Panc1 (cell line): ENCODE results near the gene CFHR3.
"Not testable (repeated sequence)": the region's sequence is repeated elsewhere in the genome, so short reads cannot be mapped to it uniquely, and the experiment has no call there.

Experiments used
- POLR2AphosphoS5 ChIP-seq: IDR thresholded peaks from 2 replicates; pipeline ENCODE4 v1.6.1; 2012; ENCODE audit warnings: mild to moderate bottlenecking, low read depth, low read length, moderate library complexity
- SIN3A ChIP-seq: IDR thresholded peaks from 2 replicates; pipeline ENCODE4 v1.6.1; 2012; ENCODE audit warnings: low read depth, mild to moderate bottlenecking, low read length, moderate library complexity, borderline replicate concordance; ENCODE audit not compliant: insufficient read depth
- TCF7L2 ChIP-seq: IDR thresholded peaks from 2 replicates; pipeline ENCODE4 v1.6.1; 2011; ENCODE audit warnings: mild to moderate bottlenecking, low read depth, low read length, inconsistent platforms
- TF ChIP-seq, protein P1 (sequence below): fragments of 450-650 bp; IDR thresholded peaks from 2 replicates; pipeline ENCODE4 v1.5.1; 2017; ENCODE audit warnings: mild to moderate bottlenecking
- TF ChIP-seq, protein P2 (sequence below), 2 experiments: IDR thresholded peaks; 2 replicates each; pipeline ENCODE4 v1.6.1; 2011 to 2012; ENCODE audit warnings: low read depth in 2 of 2, control low read depth in 1 of 2, low read length in 1 of 2, mild to moderate bottlenecking in 1 of 2, moderate library complexity in 1 of 2; ENCODE audit not compliant: insufficient read depth in 1 of 2

DNA sequence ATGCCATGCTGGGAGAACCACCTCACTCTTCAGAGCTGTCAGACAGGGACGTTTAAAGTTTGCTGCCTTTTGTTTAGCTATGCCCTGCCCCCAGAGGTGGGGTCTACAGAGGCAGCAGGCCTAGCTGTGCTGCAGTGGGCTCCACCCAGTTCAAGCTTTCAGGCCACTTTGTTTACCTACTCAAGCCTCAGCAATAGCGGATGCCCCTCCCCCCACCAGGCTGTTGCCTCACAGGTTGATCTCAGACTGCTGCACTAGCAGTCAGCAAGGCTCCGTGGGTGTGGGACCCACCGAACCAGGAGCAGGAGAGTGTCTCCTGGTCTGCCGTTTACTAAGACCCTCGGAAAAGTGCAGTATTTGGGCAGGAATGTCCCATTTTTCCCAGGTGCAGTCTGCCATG, 42.8 kb downstream of the CFHR3 start:
- TF ChIP-seq, protein P1, sequence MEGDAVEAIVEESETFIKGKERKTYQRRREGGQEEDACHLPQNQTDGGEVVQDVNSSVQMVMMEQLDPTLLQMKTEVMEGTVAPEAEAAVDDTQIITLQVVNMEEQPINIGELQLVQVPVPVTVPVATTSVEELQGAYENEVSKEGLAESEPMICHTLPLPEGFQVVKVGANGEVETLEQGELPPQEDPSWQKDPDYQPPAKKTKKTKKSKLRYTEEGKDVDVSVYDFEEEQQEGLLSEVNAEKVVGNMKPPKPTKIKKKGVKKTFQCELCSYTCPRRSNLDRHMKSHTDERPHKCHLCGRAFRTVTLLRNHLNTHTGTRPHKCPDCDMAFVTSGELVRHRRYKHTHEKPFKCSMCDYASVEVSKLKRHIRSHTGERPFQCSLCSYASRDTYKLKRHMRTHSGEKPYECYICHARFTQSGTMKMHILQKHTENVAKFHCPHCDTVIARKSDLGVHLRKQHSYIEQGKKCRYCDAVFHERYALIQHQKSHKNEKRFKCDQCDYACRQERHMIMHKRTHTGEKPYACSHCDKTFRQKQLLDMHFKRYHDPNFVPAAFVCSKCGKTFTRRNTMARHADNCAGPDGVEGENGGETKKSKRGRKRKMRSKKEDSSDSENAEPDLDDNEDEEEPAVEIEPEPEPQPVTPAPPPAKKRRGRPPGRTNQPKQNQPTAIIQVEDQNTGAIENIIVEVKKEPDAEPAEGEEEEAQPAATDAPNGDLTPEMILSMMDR = not testable (repeated sequence)
- TF ChIP-seq TCF7L2, POLR2AphosphoS5, SIN3A: not testable (repeated sequence)
- TF ChIP-seq, protein P2, sequence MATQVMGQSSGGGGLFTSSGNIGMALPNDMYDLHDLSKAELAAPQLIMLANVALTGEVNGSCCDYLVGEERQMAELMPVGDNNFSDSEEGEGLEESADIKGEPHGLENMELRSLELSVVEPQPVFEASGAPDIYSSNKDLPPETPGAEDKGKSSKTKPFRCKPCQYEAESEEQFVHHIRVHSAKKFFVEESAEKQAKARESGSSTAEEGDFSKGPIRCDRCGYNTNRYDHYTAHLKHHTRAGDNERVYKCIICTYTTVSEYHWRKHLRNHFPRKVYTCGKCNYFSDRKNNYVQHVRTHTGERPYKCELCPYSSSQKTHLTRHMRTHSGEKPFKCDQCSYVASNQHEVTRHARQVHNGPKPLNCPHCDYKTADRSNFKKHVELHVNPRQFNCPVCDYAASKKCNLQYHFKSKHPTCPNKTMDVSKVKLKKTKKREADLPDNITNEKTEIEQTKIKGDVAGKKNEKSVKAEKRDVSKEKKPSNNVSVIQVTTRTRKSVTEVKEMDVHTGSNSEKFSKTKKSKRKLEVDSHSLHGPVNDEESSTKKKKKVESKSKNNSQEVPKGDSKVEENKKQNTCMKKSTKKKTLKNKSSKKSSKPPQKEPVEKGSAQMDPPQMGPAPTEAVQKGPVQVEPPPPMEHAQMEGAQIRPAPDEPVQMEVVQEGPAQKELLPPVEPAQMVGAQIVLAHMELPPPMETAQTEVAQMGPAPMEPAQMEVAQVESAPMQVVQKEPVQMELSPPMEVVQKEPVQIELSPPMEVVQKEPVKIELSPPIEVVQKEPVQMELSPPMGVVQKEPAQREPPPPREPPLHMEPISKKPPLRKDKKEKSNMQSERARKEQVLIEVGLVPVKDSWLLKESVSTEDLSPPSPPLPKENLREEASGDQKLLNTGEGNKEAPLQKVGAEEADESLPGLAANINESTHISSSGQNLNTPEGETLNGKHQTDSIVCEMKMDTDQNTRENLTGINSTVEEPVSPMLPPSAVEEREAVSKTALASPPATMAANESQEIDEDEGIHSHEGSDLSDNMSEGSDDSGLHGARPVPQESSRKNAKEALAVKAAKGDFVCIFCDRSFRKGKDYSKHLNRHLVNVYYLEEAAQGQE (IDR thresholded peaks at IDR 0.05; ENCODE audit: insufficient read depth in 1 of 2, low read depth in 2 of 2, low read length in 1 of 2) = not testable (repeated sequence)
